ENCODE results near the gene DIO3. TPM values are rescaled to one million over a fixed set of nuclear protein-coding genes. Genes with fewer than 3 reads are reported as not detected.
A peak's percentile ranks its signal among the peaks of the same experiment; 100 is the strongest.

DIO3 gene
- total and polyA plus RNA-seq, 8 donors, result 0.29 to 3.4 (median 1.5) TPM; not detected in 2

DNA sequence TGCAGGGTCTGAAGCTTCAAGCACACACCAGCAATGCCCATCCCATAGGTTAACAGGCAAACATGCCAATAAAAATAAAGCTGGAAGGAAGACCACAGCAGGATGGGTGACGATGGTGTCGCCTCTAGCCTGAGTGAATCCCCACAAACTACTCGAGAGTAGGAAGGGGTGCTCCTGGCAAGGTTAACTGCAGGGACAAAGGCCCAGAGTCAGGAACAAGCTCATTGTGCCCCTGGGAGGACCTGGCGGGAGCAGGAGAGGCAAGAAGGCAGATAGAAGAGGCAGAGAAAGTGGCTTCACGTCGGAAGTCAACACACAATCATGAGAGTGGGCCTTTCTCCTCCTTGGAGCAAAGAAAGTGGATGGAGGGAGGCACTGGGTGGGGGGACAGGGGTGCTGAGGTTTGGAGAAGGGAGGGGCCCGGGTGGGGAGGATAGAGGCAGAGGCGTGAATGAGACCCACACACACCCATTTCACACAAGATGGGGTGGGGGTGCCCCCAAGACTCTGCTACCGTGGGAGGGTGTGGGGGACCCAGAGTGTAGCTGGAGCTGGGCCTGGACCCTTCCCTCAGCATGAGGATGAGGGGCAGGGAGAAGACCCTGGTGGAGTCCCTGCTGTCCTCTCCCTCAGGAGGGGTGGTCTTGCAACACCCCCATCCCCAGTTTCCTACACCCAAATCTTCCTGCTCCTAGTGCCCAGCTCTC, 43.1 kb downstream of the DIO3 start:
- H3K36me3 ChIP-seq, result no peaks in the 10 kb centered on the region
- intact Hi-C loops (cut with DNase I; ENCODE audit: low total_unique reads), result no loop called here
- no peaks in the 10 kb centered on the region for H3K4me1 ChIP-seq
- H3K4me3 ChIP-seq, result no peak overlapping the region
- peaks cover 0 to 4% (median 0%) of the 10 kb centered on the region in 4 donors for H3K9me3 ChIP-seq
- H3K27me3 ChIP-seq, result peaks cover 0 to 61% (median 0%) of the 10 kb centered on the region in 3 donors
- WGBS, 5 donors, result 78 to 87% (median 81%) methylated on average over 9 of the region's 9 CpGs
- TF ChIP-seq POLR2AphosphoS5 (IDR thresholded peaks at IDR 0.05) (no peak), EP300 (IDR thresholded peaks at IDR 0.05) (no peak)
- peak in 1 of 2 donors; percentile 0 for DNase-seq
- no peak overlapping the region for H3K27ac ChIP-seq

- H3K27me3 ChIP-seq, result peaks cover 0 to 60% (median 0%) of the 10 kb centered on the region in 3 donors
- no peaks in the 10 kb centered on the region for H3K36me3 ChIP-seq
- no peaks in the 10 kb centered on the region for H3K4me1 ChIP-seq
- H3K27ac ChIP-seq, result no peak overlapping the region
- intact Hi-C loops (cut with DNase I; ENCODE audit: low total_unique reads), result no loop called here
- no peak overlapping the region for H3K4me3 ChIP-seq
- DNase-seq, result no peak
- H3K9me3 ChIP-seq, result no peaks in the 10 kb centered on the region
- TF ChIP-seq CTCF (IDR thresholded peaks at IDR 0.05) (no peak), POLR2A (IDR thresholded peaks at IDR 0.05) (no peak), EP300 (IDR thresholded peaks at IDR 0.05) (no peak), POLR2AphosphoS5 (IDR thresholded peaks at IDR 0.05) (no peak)
- 78 to 84% (median 81%) methylated on average over 11 of the region's 11 CpGs for WGBS, 5 donors
These were observed 43.9 kb downstream of the DIO3 start for GRCh38 chr14:101604935-101605780.

- DNase-seq, result no peak
- Histone ChIP-seq H3K9me3 (no peaks in the 10 kb centered on the region), H3K27me3 (peaks cover 0 to 61% (median 0%) of the 10 kb centered on the region in 3 donors), H3K4me1 (no peaks in the 10 kb centered on the region), H3K36me3 (no peaks in the 10 kb centered on the region), H3K4me3 (no peak overlapping the region), H3K27ac (no peak overlapping the region)
- intact Hi-C loops (cut with DNase I; ENCODE audit: low total_unique reads), result no loop called here
- WGBS, 5 donors, result 75 to 87% (median 81%) methylated on average over 4 of the region's 4 CpGs
- TF ChIP-seq POLR2AphosphoS5 (IDR thresholded peaks at IDR 0.05) (no peak), EP300 (IDR thresholded peaks at IDR 0.05) (no peak), CTCF (IDR thresholded peaks at IDR 0.05) (no peak), POLR2A (IDR thresholded peaks at IDR 0.05) (no peak)
These were observed 44.5 kb downstream of the DIO3 start for GRCh38 chr14:101605836-101606235.

Other genes starting within 250 kb of the DIO3 start
- 100 to 1,000 TPM in 2 of 5 donors, 10 to 100 TPM in 3; 19.7 to 175 (median 98.0) TPM for gene PPP2R5C, start 200.2 kb downstream of the DIO3 start, total RNA-seq
- gene PPP2R5C, start 200.2 kb downstream of the DIO3 start, polyA plus RNA-seq, result 10 to 100 TPM; 56.6 to 85.2 (median 80.4) TPM